HepG2 (cell line): ENCODE measurements around the gene ARMC2. TPM values are rescaled to one million over a fixed set of nuclear protein-coding genes. Genes with fewer than 3 reads are reported as not detected.
"Not testable (repeated sequence)": the region's sequence is repeated elsewhere in the genome, so short reads cannot be mapped to it uniquely, and the experiment has no call there.

Experiments used
- ATAC-seq: fragments of 200-7000 bp; cut with Tn5 transposase; 3 replicates; pipeline ENCODE4 v1.9.1; 2020; ENCODE audit warnings: mild to moderate bottlenecking, moderate library complexity
- BruUV-seq: library from RNA; stranded (reverse); fragments of 400-500 nt; replicated peaks from 2 replicates; lab custom pipeline; 2021; lab: Mats Ljungman, UMichigan
- CTCF ChIA-PET: fragments of 300-600 bp; formaldehyde crosslinking; extraction: SDS; loops from one replicate; lab custom pipeline; 2021; ENCODE audit warnings: low total read pairs, inconsistent platforms, low intra/inter-chr PET ratio; lab: Yijun Ruan, JAX
- POLR2A ChIA-PET: fragments of 350-600 bp; sonication (Branson Sonifier 250); formaldehyde crosslinking; loops from one replicate; lab custom pipeline; 2020; ENCODE audit warnings: antibody characterized with exemption, inconsistent platforms; lab: Yijun Ruan, JAX
- DNase-seq: peaks from one replicate; pipeline ENCODE4 v3.0.0-alpha.2; 2015; ENCODE audit warnings: low spot score
- FAIRE-seq: peaks from 3 replicates; lab custom pipeline; 2011; peaks lifted over from hg19 to GRCh38; lab: Jason Lieb, UNC
- H2AFZ ChIP-seq: one replicate; pipeline ENCODE4 v1.6.1; 2011; ENCODE audit warnings: low read length, inconsistent platforms
- H3K27ac ChIP-seq: fragments of 300-600 bp; 3 replicates; pipeline ENCODE4 v1.8.0; 2011; ENCODE audit warnings: mixed run types, mild to moderate bottlenecking, mixed read lengths, low read length, inconsistent platforms; ENCODE audit not compliant: insufficient read depth; ENCODE audit errors: extremely low read length
- H3K27me3 ChIP-seq, 2 experiments: fragments of 200-600 bp in 1 of 2; 2 replicates in 1 of 2; 3 replicates in 1 of 2; pipeline versions ENCODE4 v1.6.0 to v1.8.0; 2011; ENCODE audit warnings: low read length in 2 of 2, mild to moderate bottlenecking in 2 of 2, moderate library complexity in 2 of 2, inconsistent platforms in 1 of 2; ENCODE audit not compliant: insufficient read depth in 2 of 2, control insufficient read depth in 1 of 2
- H3K36me3 ChIP-seq, 2 experiments: fragments of 200-600 bp in 1 of 2; replicated peaks in 1 of 2; 2 replicates in 1 of 2; 3 replicates in 1 of 2; pipeline versions ENCODE4 v1.5.1 to v1.8.0; 2011; ENCODE audit warnings: low read length in 2 of 2, inconsistent platforms in 1 of 2; ENCODE audit not compliant: insufficient read depth in 2 of 2, control insufficient read depth in 1 of 2
- H3K4me1 ChIP-seq: 2 replicates; pipeline ENCODE4 v1.5.1; 2012; ENCODE audit warnings: low read length, inconsistent platforms; ENCODE audit not compliant: insufficient read depth
- H3K4me2 ChIP-seq: 2 replicates; pipeline ENCODE4 v1.6.0; 2011; ENCODE audit warnings: low read depth, low read length, inconsistent platforms
- H3K4me3 ChIP-seq, 3 experiments: fragments of 200-600 bp in 1 of 3; sonication (generic), shearing (Covaris generic) in 1 of 3; replicated peaks in 1 of 3; 2 replicates each; pipeline ENCODE4 v1.5.1; 2011 to 2016; ENCODE audit warnings: low read length in 3 of 3, inconsistent platforms in 2 of 3, low read depth in 2 of 3, mild to moderate bottlenecking in 2 of 3, control low read depth in 1 of 3, mixed read lengths in 1 of 3; ENCODE audit not compliant: insufficient read depth in 1 of 3
- H3K79me2 ChIP-seq: one replicate; pipeline ENCODE4 v1.6.1; 2011; ENCODE audit warnings: low read length, inconsistent platforms; ENCODE audit not compliant: insufficient read depth
- H3K9ac ChIP-seq: 2 replicates; pipeline ENCODE4 v1.6.0; 2011; ENCODE audit warnings: mild to moderate bottlenecking, low read depth, low read length, inconsistent platforms; ENCODE audit not compliant: insufficient read depth
- H3K9me3 ChIP-seq: 2 replicates; pipeline ENCODE4 v1.5.1; 2012; ENCODE audit warnings: mild to moderate bottlenecking, low read length
- H4K20me1 ChIP-seq: 2 replicates; pipeline ENCODE4 v1.6.0; 2011; ENCODE audit warnings: inconsistent platforms, mild to moderate bottlenecking, low read length, moderate library complexity; ENCODE audit not compliant: insufficient read depth
- ATF7 ChIP-seq, 2 experiments: fragments of 450-650 bp in 1 of 2; sonication (generic) in 1 of 2; formaldehyde crosslinking in 1 of 2; IDR thresholded peaks; 2 replicates each; pipeline versions ENCODE4 v1.4.0 to v1.6.1; 2016 to 2020; ENCODE audit warnings: antibody characterized with exemption in 1 of 2, mild to moderate bottlenecking in 1 of 2, missing genetic modification reagents in 1 of 2
- CREB1 ChIP-seq, 2 experiments: fragments of 450-650 bp in 1 of 2; IDR thresholded peaks; 2 replicates each; pipeline ENCODE4 v1.6.1; 2016 to 2017; ENCODE audit warnings: control low read depth in 1 of 2, mild to moderate bottlenecking in 1 of 2, missing compliant biosample characterization in 1 of 2, missing genetic modification characterization in 1 of 2
- GPBP1L1 ChIP-seq: sonication (generic); formaldehyde crosslinking; IDR thresholded peaks from 2 replicates; pipeline ENCODE4 v1.5.0; 2020; ENCODE audit warnings: mild to moderate bottlenecking, missing genetic modification reagents
- NR1H2 ChIP-seq: sonication (generic); formaldehyde crosslinking; IDR thresholded peaks from 2 replicates; pipeline ENCODE4 v1.8.1; 2022; ENCODE audit warnings: low read depth, missing genetic modification reagents, borderline replicate concordance
- TAF15 ChIP-seq: fragments of 200-400 bp; formaldehyde crosslinking; IDR thresholded peaks from one replicate; pipeline ENCODE4 v1.6.1; 2018; ENCODE audit warnings: mild to moderate bottlenecking, low read depth, low read length; ENCODE audit not compliant: poor library complexity, severe bottlenecking
- ZNF121 ChIP-seq: sonication (generic); formaldehyde crosslinking; IDR thresholded peaks from 2 replicates; pipeline ENCODE4 v1.5.0; 2020; ENCODE audit warnings: mild to moderate bottlenecking, missing genetic modification reagents
- ZNF501 ChIP-seq: sonication (generic); formaldehyde crosslinking; IDR thresholded peaks from 2 replicates; pipeline ENCODE4 v1.5.1; 2020; ENCODE audit warnings: mild to moderate bottlenecking, moderate library complexity, missing genetic modification reagents
- ZSCAN22 ChIP-seq: sonication (generic); formaldehyde crosslinking; IDR thresholded peaks from 2 replicates; pipeline ENCODE4 v1.4.0; 2020; ENCODE audit warnings: mild to moderate bottlenecking, missing genetic modification reagents
- WGBS: methylation state at CpG from one replicate; pipeline ENCODE4 v1.1.6; 2017; ENCODE audit warnings: low lambda C conversion rate; 5-methylcytosine and 5-hydroxymethylcytosine counted together
- in situ Hi-C: cut with HindIII; loops from 2 replicates; pipeline ENCODE4 v1.10.0; 2017; ENCODE audit warnings: low pct_unique_long_range_greater_than_20kb; ENCODE audit not compliant: extremely low pct_ligation_motif_present
- intact Hi-C: fragments of 100-400 bp; cut with micrococcal nuclease; formaldehyde crosslinking; loops from one replicate; pipeline ENCODE4 v1.10.0; 2022; ENCODE audit not compliant: unreplicated experiment
- polyA plus RNA-seq, 8 experiments: library from polyadenylated mRNA; depleted of rRNA in 3 of 8; stranded (reverse) in 7 of 8; unstranded in 1 of 8; fragments of >200 nt; fragmentation: Illumina TruSeq in 4 of 8; extraction: Trizol in 4 of 8; gene quantifications; 2 replicates each; pipeline versions ENCODE4 v1.2.1 to v1.2.3, GENCODE V29; 2011 to 2016; ENCODE audit warnings: low read depth in 4 of 8, missing spikeins in 1 of 8, mixed read lengths in 1 of 8; ENCODE audit not compliant: insufficient read depth in 1 of 8
- total RNA-seq, 5 experiments: library from RNA; depleted of rRNA; stranded (reverse); fragments of >200 nt; fragmentation: Illumina TruSeq; extraction: Trizol; gene quantifications; 2 replicates each; pipeline ENCODE4 v1.2.3, GENCODE V29; 2016; ENCODE audit warnings: low read depth in 1 of 5

The ARMC2 gene
- total and polyA plus RNA-seq, 2 of the 13 experiments (the other 11 are each of a cell fraction or from before 2014, with no cell fraction given): 1.4 to 3.2 TPM

DNA sequence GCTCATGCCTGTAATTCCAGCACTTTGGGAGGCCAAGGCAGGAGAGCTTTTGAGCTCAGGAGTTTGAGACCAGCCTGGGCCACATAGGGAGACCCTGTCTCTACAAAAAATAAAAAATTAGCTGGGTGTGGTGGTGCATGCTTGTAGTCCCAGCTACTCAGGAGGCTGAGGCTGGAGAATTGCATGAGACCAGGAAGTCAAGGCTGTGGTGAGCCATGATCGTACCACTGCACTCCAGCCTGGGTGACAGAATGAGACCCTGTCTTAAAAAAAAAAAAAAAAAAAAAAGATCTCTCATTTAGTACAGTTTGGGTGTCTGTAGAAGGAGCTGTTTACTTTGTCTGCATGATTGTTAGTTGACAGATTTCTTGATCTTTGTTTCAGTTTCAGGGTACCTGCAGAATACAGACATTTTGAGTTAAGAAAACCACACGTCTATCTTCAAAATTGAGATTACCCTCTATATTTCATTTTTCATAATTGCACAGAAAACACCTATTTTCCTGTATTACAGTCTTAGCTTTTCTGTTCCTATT is 17.6 kb downstream of the ARMC2 start:
- in situ Hi-C loops, H2AFZ ChIP-seq, H3K9me3 ChIP-seq, H4K20me1 ChIP-seq, DNase-seq, H3K4me3 ChIP-seq, H3K4me2 ChIP-seq, H3K36me3 ChIP-seq, H3K27me3 ChIP-seq, BruUV-seq, CTCF ChIA-PET, intact Hi-C loops, FAIRE-seq, H3K9ac ChIP-seq, H3K79me2 ChIP-seq, H3K27ac ChIP-seq, H3K4me1 ChIP-seq, ATAC-seq: not testable (repeated sequence)
- POLR2A ChIA-PET: interaction anchor here (0.7 kb wide), 1 partner anchor 306 kb away, joined by 3 read pairs; no protein-coding TSS in a partner anchor
- WGBS: 95% methylated on average over 2 of the region's 2 CpGs

DNA sequence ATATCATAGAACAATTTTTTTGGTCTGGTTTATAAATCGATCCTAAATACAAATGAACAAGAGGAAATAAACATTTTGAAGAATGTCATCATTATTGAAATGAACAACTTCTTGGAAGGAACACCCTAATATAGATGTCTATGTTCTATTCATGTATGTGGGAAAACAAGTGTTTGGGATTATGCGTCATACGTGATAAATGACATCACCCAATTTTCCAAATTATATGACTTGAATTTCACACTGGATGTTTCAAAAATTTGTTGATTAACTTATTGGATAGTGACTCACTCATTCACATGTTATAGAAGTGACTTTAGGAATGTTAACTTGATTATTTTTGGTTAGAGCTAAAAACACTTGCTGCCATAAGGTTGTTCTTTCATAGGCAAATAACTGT is 18.6 kb downstream of the ARMC2 start:
- in situ Hi-C loops: no loop called here
- Histone ChIP-seq H3K27me3 (no peaks in the 10 kb centered on the region), H2AFZ (no peak overlapping the region), H3K79me2 (no peaks in the 10 kb centered on the region), H4K20me1 (no peaks in the 10 kb centered on the region), H3K9ac (no peak overlapping the region), H3K4me3 (no peak overlapping the region), H3K9me3 (no peaks in the 10 kb centered on the region), H3K27ac (no peak overlapping the region), H3K4me2 (no peak overlapping the region), H3K36me3 (no peaks in the 10 kb centered on the region), H3K4me1 (no peaks in the 10 kb centered on the region)
- intact Hi-C loops: no loop called here
- no peak for FAIRE-seq
- TF ChIP-seq ZNF121 (CRISPR knock-in tag) (no peak), ZSCAN22 (CRISPR knock-in tag) (no peak), CREB1 (IDR thresholded peaks at IDR 0.05) (peak; percentile 34), CREB1 (CRISPR knock-in tag; IDR thresholded peaks at IDR 0.05) (no peak), ZNF501 (no peak), NR1H2 (CRISPR knock-in tag) (no peak), TAF15 (no peak), GPBP1L1 (CRISPR knock-in tag) (no peak), ATF7 (IDR thresholded peaks at IDR 0.05) (peak; percentile 54), ATF7 (CRISPR knock-in tag; IDR thresholded peaks at IDR 0.05) (no peak)
- BruUV-seq: no TSS peak
- ChIA-PET CTCF (no interaction called here), POLR2A (no interaction called here)
- no peak for ATAC-seq
- 91% methylated on average over 3 of the region's 3 CpGs for WGBS
- DNase-seq: no peak
